ENCODE data around the gene SECISBP2.
"Not testable (repeated sequence)": the region's sequence is repeated elsewhere in the genome, so short reads cannot be mapped to it uniquely, and the experiment has no call there.

SECISBP2 gene

DNA sequence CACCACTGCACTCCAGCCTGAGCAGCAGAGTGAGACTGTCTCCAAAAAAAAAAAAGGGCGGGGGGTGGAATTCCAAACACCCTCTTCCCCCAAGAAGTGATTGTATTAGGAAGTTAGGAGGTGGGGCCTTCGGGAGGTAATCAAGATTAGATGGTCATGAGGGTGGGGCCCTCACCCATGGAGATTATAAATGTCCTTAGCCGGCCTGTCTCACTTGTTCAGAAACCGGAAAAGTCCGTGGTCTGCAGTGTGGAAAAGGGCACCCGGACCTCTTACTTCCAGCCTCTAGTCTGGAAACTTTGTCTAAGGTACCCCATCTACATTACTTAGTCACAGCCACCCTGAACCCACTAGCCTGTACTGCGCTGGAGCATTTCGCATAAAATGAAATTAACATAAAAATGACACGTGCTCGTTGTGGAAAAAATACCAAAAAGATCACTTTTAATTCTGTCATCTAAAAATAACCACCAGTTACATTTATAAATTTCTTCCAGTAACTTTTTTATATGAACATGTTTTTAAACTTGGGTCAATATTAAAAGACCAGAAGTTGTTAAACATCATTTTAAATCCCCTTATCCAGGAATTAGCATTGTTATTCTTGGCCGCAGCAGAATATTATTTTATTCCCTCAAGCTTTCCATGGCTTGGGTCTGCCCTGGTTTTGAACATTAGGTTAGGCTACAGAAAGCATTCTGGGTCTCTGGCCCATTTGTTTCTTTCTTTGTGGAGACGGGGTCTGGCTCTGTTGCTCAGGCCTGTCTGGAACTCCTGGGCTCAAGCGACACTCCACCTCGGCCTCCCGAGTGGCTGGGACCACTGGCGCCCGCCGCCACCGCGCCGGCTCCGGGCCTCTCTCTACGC is 8.5 kb upstream of the SECISBP2 start:
- DNase-seq = peak; percentile 91

DNA sequence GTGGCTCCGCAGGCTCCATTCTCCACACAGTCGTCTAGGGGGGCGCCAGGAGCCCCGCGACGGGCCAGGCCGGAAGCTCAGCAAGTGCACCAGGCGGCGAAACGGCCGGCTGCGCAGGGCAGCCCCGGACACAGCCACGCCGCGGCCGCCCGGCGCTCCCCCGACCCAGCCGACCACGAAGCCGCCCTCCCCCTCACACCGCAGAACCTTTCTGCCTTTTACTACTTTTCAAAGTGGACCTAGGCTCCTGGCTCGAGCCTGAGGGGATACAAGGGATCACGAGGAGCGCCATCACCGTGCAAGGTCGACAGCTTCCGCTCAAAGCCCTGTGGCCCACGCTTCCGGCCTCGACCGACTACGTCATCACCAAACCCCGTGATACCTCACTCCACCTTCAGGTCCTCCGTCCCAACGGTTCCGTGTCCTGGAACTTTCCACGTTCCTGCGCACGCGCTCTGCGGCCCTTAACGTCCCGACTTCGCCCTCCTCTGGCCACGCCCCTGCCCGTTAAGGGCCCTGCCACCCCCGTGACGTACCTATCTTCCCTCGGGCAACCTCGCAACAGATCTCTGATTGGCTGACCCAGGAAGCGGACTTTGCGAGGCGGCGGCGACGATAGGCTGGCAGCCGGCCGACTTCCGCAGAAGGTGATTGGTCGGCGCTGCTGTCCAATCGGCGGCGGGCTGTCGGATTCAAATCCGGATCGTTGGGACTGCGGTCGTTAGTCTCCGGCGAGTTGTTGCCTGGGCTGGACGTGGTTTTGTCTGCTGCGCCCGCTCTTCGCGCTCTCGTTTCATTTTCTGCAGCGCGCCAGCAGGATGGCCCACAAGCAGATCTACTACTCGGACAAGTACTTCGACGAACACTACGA is 7.6 kb upstream of the SECISBP2 start, which contains the start of gene CKS2:
CKS2 (plus strand) TSS at position 721 of the 871 bp plus-strand sequence; CDS start at position 819, 98 bp downstream.
- DNase-seq = peak; percentile 100

DNA sequence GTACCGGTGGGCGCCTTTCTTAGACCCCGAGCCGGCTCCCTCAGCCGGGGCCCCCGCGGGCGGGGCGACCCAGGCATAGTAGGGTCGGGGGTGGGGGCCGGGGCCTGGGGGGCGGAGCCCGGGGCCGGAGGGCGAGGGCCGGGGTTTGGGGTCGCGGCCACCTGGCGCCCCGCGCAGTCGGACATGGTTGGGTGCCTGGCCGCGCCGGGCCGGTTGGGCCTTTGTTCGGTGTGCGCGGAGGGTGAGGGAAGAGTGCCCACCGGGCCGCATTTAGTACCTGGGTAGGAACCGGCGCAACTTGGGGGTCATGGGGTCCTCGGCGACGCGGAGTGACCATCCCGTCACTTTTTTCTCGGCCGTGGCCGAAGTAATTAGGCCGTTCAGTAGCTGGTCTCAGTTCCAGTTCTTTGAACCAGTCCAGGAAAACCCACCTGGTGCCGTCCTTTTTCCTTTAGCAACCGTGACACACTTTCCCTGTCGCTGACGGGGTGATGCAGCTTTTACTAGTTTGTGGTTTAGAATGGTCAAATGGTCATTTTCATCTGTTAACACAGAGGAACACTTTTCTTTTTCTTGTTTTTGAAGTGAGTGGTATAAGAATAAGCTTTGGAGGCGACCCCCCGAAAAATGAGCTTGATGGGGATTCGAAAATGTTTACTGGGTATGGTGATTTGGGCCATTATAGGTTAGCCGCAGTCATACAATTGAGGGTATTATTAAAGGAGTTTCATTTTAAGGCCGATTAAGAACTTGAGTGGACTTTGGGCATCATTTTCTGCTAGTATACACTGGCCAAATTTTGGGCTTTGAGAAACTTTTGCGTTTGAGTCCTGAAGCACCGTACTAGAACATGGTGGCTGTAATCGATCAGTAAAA is 6.7 kb upstream of the SECISBP2 start:
- no peak for DNase-seq

DNA sequence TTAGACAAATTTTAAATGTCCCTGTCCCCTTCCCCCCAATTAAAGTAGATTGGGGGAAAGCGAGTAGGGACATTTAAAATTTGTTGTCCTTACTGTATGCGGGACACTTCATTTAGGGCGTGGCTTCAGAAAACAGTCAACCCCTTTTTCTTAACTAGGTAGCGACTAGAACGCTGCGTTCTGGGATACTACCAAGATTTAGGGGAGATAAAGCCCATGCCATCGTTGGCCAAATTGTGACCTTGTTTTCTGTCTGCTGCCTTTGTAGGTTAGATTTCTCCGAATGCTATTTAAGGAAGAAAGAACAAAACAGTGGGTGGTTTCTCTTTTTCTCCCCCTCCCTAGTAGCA is 6.1 kb upstream of the SECISBP2 start:
- peak; percentile 27 for DNase-seq

DNA sequence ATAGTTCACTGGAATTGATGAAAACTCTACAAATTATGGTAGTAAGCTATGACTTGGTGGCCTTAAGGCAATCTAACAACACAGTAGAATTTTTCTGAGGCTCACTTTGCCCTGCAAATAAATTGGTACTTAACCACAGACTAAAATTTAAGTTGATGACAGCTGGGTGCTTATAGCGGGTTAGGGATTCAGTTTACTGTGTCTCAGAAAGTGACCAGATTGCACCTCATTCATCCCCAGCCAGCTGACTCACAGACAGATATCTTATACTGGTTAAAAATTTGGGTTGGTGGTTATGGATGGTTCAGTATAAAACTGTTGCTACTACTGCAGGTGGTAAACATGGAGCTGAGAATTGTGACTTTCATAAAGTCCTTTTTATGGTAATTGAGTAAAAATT is 4.5 kb upstream of the SECISBP2 start:
- DNase-seq = peak; percentile 50

DNA sequence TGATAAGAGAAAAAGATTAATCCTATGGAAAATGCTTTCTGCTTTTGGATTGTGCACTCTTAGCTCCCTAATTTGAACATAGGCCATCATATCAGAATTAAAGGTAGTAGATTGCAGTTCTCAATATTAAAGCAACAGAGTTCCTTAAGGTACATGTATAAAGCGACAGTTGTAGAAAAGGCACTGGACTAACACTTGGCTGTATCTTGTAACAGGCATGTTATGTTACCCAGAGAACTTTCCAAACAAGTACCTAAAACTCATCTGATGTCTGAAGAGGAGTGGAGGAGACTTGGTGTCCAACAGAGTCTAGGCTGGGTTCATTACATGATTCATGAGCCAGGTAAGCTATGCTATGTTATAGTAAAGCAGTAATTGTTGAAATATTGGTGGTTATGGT is 3.3 kb upstream of the SECISBP2 start:
- no peak for DNase-seq

DNA sequence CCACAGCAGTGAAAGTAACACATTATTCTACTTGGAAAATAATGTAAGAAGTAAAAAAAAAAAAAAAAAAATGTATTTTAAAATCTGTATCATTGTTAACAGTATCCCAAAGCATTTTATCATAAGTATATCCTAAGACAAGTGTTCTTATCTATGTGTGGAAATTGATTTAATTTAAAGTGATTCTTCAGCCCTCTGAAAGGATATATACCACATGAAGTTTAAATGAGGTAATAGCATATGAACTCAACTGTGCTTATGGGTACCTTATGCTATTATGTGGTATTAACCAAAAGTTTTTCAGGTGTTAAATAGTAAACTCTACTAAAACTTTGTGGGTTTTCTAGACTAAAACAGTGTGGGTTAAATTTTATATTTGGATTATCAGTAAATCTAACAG is 2.8 kb upstream of the SECISBP2 start:
- DNase-seq = no peak

DNA sequence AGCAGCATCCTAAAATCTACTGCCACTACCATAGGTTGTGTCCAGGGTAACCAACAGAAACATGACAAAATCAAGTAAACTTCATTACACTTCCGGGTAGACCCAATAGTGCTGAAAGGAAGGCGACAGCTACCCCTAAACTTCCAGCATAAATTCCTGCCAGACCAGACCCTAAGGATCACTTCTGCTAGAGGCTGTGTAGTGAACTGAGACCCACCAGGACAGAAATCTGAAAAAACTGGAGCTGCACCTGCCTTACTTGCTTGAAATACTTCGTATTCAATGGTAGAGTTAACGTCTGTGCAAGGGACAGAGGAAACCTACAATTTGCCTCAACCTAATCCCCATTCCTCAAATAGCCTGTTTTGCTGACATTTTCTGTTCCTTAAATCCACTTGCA is 1.0 kb upstream of the SECISBP2 start:
- DNase-seq = peak; percentile 21

DNA sequence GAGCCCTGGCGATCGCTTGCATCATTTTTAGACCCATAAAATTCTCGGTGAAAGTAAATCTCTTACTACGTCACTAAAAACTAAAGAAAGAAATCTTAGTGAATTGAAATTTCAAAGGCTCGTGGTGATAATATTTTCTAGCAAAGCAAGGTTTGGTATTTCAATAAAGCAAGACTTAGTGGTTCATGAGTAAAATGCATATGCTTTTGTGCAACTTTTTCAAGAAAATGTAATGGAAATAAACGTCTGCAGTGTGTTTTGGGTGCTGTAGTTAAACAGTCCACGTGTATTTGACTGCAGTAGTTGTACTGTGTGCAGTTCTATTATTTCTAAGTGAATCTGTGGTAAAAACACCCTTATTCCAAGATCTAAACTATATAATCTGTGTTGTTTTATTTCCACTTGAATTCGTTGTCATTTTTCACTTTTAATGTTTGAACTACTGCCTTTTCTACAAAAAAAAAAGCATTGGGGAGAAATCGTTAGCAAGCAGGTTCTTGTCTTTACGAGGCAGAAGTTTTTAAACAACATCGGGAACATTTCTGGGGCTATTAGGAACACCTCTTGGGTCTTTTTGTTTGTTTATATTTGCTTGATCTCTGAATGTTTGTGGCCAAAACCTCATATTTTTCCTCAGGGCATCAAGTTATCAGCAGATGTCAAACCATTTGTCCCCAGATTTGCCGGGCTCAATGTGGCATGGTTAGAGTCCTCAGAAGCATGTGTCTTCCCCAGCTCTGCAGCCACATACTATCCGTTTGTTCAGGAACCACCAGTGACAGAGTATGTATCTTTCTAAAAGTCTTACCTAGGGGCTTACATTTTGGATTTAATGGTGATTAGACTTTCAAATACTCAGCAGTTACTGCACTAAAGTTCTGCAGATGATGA is 960 bp downstream of the SECISBP2 start:
- peak; percentile 44 for DNase-seq

DNA sequence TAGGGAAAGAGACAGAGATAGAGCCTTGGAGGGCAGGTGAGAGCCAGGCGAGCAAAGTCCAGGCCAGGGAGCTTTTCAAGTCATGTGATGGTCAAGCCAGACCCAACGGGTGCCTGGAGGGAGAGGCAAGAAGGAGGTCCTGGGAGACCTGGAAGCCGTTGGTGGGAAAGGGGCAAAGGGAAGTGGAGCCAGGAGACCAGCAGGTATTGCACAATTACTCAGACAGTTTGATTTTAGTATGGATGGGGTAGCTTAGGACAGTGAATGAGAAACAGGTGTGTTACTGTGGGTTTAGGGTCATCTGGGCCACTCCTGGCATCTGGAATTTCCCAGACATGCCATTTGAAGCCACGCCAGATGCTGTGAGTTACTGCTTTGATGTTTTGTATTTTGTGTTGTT is 5.1 kb downstream of the SECISBP2 start:
- DNase-seq = no peak

DNA sequence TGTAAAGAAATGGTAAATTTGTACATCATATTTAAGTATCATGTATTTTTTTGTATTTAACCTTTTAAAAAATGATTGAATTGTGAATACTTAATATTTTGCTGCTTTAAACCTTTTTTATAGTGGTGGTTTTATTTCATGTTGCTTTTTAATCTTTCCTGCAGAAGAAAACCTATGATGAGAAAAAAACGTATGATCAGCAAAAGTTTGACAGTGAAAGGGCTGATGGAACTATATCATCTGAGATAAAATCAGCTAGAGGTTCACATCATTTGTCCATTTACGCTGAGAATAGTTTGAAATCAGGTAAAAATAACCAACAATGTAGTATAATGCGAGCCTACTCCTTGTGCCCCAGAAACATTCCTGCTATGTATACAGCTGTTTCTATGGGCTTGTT is 7.4 kb downstream of the SECISBP2 start:
- DNase-seq = no peak

DNA sequence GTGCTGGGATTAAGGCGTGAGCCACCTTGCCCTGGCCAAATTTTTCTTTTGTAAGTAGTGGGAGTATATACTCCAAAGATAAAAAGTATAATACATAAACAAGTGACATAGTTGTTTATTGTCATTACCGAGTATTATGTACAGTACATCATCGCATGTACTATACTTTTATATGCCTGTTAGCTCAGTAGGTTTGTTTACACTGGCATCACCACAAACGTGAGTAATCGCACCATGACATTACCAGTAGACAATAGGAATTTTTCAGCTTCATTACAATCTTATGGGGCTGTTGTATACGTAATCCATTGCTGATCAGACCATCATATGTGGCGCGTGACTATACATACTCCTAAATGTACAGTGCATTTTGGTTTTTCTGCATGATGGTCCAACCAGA is 9.8 kb downstream of the SECISBP2 start:
- DNase-seq = no peak

DNA sequence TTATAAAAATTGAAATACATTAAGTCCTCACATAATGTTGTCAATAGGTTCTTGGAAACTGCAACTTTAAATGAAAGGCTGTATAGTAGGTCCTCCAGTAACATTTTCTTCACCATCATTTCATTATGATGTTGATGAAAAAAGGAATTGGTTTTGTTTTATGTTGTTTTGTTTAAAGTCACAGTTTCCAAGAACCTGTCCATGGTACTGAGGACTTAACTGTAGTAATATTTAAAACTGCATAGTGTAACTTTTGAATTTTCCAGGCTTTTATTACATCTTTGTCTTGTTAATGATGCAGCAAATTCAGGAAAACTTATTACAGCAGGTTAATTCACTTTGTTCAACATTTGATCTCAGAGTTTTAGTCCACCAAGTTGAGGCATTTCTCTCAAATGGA is 11.6 kb downstream of the SECISBP2 start:
- DNase-seq = no peak

DNA sequence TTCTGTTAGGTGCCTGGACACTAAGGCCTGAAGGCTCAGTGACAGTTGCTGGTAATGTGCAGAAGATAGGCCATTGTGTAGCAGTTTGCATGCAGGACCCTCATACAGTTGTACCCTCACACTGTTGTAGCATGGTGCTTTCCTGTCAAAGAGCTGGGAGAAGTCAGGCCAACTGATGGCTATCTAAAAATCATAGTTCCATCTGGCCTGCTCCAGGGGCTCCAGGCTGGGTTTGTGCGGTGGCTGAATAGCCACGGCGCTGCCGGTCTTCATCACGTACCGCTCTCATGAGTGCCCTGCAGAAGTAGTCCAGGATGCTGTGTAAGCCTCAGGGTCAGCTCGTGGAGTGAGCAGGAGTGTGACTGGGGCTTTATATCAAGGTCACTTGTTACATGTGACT is 12.2 kb downstream of the SECISBP2 start:
- no peak for DNase-seq

DNA sequence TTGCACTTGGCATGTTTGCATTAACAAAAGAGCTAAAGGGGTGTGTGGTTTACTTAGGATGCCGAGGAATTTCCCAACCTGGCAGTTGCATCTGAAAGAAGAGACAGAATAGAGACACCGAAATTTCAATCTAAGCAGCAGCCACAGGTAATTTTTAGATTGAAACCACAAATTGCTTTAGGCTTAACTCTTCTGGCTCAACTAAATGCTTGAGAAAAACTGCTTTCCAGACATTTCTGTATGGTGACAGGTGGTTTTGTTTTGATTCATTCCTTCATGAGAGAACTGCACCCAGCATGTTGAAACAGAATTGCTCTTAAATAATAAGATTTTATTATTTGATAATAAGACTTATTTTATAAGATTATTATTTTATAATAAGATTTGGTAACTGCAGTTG is 21.5 kb downstream of the SECISBP2 start:
- DNase-seq = no peak

DNA sequence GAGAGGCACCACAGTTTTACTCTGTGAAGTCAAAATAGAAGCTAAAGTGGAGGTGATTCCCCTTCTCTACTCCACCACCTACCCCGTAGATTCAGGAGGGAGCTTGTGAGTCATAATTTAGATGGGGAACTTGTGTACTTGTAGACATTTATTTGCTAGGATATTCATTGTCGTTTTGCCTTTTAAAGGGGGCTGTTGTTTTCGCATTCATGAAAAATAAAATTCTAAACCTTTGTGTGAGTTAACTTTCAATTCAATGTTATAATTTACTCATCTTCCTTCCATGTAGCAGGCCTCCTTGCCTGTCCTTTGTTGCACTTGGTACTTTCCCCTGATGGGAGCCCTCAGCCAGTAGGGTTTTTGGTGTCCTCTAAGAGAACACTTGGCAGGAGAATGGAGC is 22.0 kb downstream of the SECISBP2 start:
- no peak for DNase-seq

DNA sequence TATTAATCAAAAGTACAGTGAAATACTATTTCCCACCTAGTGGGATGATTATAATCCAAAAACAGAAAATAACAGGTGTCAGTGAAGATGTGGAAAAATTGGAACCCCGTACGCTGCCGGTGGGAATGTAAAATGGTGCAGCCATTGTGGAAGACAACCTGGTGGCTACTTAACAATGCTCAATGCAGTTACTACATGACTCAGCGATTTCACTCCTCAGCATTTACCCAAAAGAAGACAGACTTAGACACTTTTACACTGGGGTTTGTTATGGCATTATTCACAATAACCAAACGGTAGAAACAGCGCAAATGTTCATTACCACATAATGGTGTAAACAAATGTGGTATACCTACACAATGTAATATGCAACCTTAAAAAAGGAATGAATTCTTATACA is 23.9 kb downstream of the SECISBP2 start:
- DNase-seq = no peak

DNA sequence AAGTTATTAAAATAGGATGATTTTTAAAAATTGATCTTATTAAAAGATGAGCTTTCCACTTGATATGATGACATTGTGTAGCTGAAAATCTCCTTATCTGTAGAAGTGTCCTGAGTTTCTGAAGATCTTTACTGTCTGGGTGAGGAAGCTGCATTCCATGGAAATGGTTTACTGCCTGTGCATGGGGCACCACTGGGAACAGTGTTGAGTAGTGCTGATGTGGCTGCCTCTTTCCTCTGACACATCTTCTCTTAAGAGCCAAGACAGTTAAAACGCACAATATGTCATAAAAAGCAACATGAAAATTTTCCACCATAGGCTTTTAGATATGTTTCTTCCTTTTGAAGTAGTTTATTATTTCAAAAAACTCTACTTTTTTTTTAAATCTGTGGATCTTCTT is 24.6 kb downstream of the SECISBP2 start:
- no peak for DNase-seq

DNA sequence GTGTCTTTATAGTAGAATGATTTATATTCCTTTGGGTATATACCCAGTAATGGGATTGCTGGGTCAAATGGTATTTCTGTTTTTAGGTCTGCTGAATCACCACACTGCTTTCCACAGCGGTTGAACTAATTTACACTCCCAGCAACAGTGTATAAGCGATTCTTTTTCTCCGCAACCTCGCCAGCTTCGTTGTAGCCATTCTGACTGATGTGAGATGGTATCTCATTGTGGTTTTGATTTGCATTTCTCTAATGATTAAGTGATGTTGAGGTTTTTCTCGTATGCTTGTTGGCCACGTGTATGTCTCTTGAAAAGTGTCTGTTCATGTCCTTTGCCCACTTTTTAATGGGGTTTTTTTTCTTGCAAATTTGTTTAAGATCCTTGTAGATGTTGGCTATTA is 25.5 kb downstream of the SECISBP2 start:
- not testable (repeated sequence) for DNase-seq

DNA sequence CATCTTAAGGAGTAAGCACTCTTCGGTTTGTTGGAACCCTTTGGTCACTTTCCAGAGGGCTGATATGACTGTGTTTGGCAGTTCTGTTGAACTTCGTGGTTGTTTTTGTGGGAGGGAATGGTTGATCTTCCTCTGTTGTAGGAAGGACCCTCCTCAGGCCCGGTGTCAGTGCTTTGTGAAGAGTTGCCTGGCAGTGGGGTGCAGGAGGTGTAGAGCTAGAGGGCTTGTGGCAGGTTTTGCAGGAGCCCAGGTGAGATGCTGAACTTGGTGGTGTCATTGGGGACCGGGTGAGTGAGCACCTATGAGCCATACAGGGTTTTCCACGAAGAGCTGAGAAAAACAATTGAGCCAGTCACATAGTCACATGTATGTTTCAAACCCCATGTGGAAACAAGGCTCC is 27.2 kb downstream of the SECISBP2 start:
- DNase-seq = no peak

DNA sequence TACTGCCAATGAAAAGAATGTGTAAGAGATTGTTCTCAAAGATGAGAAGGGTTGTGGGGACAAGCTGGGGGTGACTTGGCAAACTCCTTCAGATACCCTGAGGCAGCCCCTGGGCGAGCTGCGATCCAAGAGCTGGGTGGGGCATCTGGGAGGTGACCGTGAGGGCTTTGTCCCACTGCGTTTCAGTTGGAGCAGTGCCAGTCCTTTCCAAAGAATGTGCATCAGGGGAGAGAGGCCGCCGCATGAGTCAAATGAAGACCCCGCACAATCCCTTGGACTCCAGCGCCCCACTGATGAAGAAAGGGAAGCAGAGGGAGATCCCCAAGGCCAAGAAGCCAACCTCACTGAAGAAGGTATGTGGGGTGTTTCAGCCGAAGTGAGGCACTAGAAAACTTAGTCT is 28.4 kb downstream of the SECISBP2 start:
- no peak for DNase-seq

DNA sequence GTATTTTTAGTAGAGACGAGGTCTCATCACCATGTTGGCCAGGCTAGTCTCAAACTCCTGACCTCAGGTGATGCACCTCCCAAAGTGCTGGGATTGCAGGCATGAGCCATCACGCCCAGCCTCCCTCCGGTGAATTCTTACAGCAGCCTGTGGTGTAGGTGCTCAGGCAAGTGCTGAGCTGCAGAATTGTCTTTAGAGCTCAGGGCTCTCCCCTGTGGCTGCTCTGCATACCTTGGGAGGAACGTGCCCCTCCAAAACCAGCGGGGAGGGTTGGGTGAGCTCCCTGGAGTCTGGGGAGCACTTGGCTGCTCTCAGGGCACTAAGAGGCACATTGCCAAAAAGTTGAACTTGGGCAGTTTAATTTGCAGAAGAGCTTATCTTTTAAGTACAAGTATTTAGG is 29.4 kb downstream of the SECISBP2 start:
- no peak for DNase-seq

All from NCI-H82 (cell line).